Fibroblast of skin of left biceps (primary cell): ENCODE data around the gene GMIP.
"Not testable (repeated sequence)": the region's sequence is repeated elsewhere in the genome, so short reads cannot be mapped to it uniquely, and the experiment has no call there.

Experiments used
- DNase-seq, 2 experiments: peaks; one replicate each; pipeline ENCODE4 v3.0.0-alpha.2; 2013; ENCODE audit warnings: low read depth in 2 of 2

Gene GMIP

GRCh38 chr19:19643158-19644053 lies at the start of gene GMIP:
Gene GMIP, minus strand, starts transcription at chr19:19643657. Its CDS starts 128 bp downstream, at chr19:19643529.
- no peak for DNase-seq

- DNase-seq, result no peak
Measured at GRCh38 chr19:19691683-19692082, 48.2 kb upstream of the GMIP start.

- not testable (repeated sequence) for DNase-seq
Measured at GRCh38 chr19:19689023-19689422, 45.6 kb upstream of the GMIP start.

GRCh38 chr19:19687090-19687489 lies 43.6 kb upstream of the GMIP start:
- no peak for DNase-seq

GRCh38 chr19:19686580-19686979 lies 43.1 kb upstream of the GMIP start:
- DNase-seq, result no peak

- DNase-seq, result not testable (repeated sequence)
Measured at GRCh38 chr19:19686119-19686518, 42.7 kb upstream of the GMIP start.

- no peak for DNase-seq
Measured at GRCh38 chr19:19679176-19680073, 36.0 kb upstream of the GMIP start.

- no peak for DNase-seq
Measured at GRCh38 chr19:19677579-19677978, 34.1 kb upstream of the GMIP start.

GRCh38 chr19:19674315-19674714 lies 30.9 kb upstream of the GMIP start:
- DNase-seq, result no peak

GRCh38 chr19:19672816-19673215 lies 29.4 kb upstream of the GMIP start:
- no peak for DNase-seq

GRCh38 chr19:19670070-19670551 lies 26.7 kb upstream of the GMIP start:
- no peak for DNase-seq

- peak; percentile 56 to 59 for DNase-seq
Measured at GRCh38 chr19:19668230-19669012, 25.0 kb upstream of the GMIP start, which contains the start of gene ZNF101. Gene ZNF101, plus strand, starts transcription at chr19:19668839. Its CDS starts 125 bp downstream, at chr19:19668964.

GRCh38 chr19:19665420-19665948 lies 22.0 kb upstream of the GMIP start:
- DNase-seq, result not testable (repeated sequence)

- peak; percentile 91 to 94 for DNase-seq
Measured at GRCh38 chr19:19663256-19664120, 20.0 kb upstream of the GMIP start, which contains the start of gene ATP13A1. Gene ATP13A1, minus strand, starts transcription at chr19:19663676. Its CDS starts 10 bp downstream, at chr19:19663666.

- no peak for DNase-seq
Measured at GRCh38 chr19:19662871-19663255, 19.4 kb upstream of the GMIP start.

- DNase-seq, result no peak
Measured at GRCh38 chr19:19662344-19662743, 18.9 kb upstream of the GMIP start.

- no peak for DNase-seq
Measured at GRCh38 chr19:19661675-19662251, 18.3 kb upstream of the GMIP start.

- DNase-seq, result no peak
Measured at GRCh38 chr19:19661141-19661674, 17.8 kb upstream of the GMIP start.

- DNase-seq, result no peak
Measured at GRCh38 chr19:19659646-19660245, 16.3 kb upstream of the GMIP start.
